PC-3 (cell line): ENCODE data around the gene GLRA2.

ENCODE experiments used
- EZH2 ChIP-seq: fragments of 300-600 bp; sonication (generic); IDR thresholded peaks from one replicate; pipeline ENCODE4 v1.6.1; 2017; ENCODE audit warnings: antibody characterized with exemption, mild to moderate bottlenecking, low read length; ENCODE audit not compliant: unreplicated experiment
- EZH2phosphoT487 ChIP-seq: fragments of 300-600 bp; sonication (generic); IDR thresholded peaks from 2 replicates; pipeline ENCODE4 v1.6.1; 2018; ENCODE audit warnings: mild to moderate bottlenecking, antibody characterized with exemption, low read length, borderline replicate concordance
- TF ChIP-seq, protein P1 (sequence below): fragments of 300-600 bp; sonication (generic); conservative IDR thresholded peaks from 2 replicates; pipeline ENCODE4 v1.5.1; 2017; ENCODE audit warnings: antibody characterized with exemption, low read depth, mild to moderate bottlenecking, low read length

DNA sequence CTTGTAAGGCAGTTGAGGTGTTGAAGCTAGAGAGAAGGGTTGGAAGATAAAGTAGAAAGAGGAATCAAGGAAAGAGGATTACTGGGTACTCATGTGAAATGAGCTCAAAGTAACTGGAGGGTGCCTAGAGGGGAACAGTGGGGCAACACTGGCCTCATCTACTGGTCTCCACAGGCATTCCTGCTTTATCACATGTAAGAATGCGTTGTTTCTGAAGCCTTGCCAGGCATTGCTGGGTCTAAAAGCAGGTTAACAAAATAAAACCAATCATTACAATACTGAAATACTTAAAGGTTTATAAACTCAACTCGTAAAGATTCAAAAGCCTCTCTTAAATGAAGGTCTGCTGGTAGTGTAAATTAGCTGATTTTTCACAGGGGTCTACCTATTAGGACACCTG lies 247.6 kb downstream of the GLRA2 start:
- TF ChIP-seq, protein P1, sequence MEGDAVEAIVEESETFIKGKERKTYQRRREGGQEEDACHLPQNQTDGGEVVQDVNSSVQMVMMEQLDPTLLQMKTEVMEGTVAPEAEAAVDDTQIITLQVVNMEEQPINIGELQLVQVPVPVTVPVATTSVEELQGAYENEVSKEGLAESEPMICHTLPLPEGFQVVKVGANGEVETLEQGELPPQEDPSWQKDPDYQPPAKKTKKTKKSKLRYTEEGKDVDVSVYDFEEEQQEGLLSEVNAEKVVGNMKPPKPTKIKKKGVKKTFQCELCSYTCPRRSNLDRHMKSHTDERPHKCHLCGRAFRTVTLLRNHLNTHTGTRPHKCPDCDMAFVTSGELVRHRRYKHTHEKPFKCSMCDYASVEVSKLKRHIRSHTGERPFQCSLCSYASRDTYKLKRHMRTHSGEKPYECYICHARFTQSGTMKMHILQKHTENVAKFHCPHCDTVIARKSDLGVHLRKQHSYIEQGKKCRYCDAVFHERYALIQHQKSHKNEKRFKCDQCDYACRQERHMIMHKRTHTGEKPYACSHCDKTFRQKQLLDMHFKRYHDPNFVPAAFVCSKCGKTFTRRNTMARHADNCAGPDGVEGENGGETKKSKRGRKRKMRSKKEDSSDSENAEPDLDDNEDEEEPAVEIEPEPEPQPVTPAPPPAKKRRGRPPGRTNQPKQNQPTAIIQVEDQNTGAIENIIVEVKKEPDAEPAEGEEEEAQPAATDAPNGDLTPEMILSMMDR: no peak
- TF ChIP-seq EZH2 (no peak), EZH2phosphoT487 (no peak)
